IMR-90 (cell line): ENCODE data around the gene DHRS12. TPM values are rescaled to one million over a fixed set of nuclear protein-coding genes. Genes with fewer than 3 reads are reported as not detected.

Source experiments
- ATAC-seq: fragments of 200-7000 bp; cut with Tn5 transposase; 2 replicates; pipeline ENCODE4 v1.9.1; 2020; ENCODE audit warnings: low read depth, mild to moderate bottlenecking, moderate library complexity
- BruUV-seq: library from RNA; stranded (reverse); fragments of 400-500 nt; replicated peaks from 2 replicates; lab custom pipeline; 2021; lab: Mats Ljungman, UMichigan
- CTCF ChIA-PET: fragments of 300-600 bp; formaldehyde crosslinking; extraction: SDS; loops from one replicate; lab custom pipeline; 2021; ENCODE audit warnings: antibody characterized with exemption; lab: Yijun Ruan, JAX
- POLR2A ChIA-PET: fragments of 300-600 bp; sonication (Branson Sonifier 250); formaldehyde crosslinking; loops from one replicate; lab custom pipeline; 2022; ENCODE audit warnings: antibody characterized with exemption; ENCODE audit not compliant: unreplicated experiment; lab: Charles Lee
- DNase-seq: peaks from one replicate; pipeline ENCODE4 v3.0.0; 2013
- H2AFZ ChIP-seq: replicated peaks from 2 replicates; pipeline ENCODE3; 2013; ENCODE audit warnings: low read length, mild to moderate bottlenecking; ENCODE audit not compliant: poor library complexity
- H2AK5ac ChIP-seq: 2 replicates; pipeline ENCODE4 v1.6.1; 2013; ENCODE audit warnings: low read depth, low read length, inconsistent platforms
- H2AK9ac ChIP-seq: replicated peaks from 2 replicates; pipeline ENCODE3; 2013; ENCODE audit warnings: mild to moderate bottlenecking, low read depth, low read length, moderate library complexity; ENCODE audit not compliant: poor library complexity
- H2BK120ac ChIP-seq: 2 replicates; pipeline ENCODE4 v1.6.1; 2013; ENCODE audit warnings: low read depth, low read length, inconsistent platforms
- H2BK15ac ChIP-seq: 3 replicates; pipeline ENCODE4 v1.6.1; 2013; ENCODE audit warnings: low read depth, low read length, inconsistent platforms
- H2BK20ac ChIP-seq: 2 replicates; pipeline ENCODE4 v1.6.1; 2013; ENCODE audit warnings: low read depth, mild to moderate bottlenecking, inconsistent platforms, low read length, moderate library complexity
- H2BK5ac ChIP-seq: 2 replicates; pipeline ENCODE4 v1.6.1; 2013; ENCODE audit warnings: mild to moderate bottlenecking, low read depth, low read length, inconsistent platforms; ENCODE audit not compliant: poor library complexity, severe bottlenecking
- H3K14ac ChIP-seq: replicated peaks from 2 replicates; pipeline ENCODE4 v1.6.1; 2013; ENCODE audit warnings: low read depth, low read length, inconsistent platforms
- H3K18ac ChIP-seq: 2 replicates; pipeline ENCODE4 v1.6.1; 2013; ENCODE audit warnings: low read depth, low read length, control low read depth
- H3K23ac ChIP-seq: 2 replicates; pipeline ENCODE4 v1.6.1; 2013; ENCODE audit warnings: low read depth, low read length, inconsistent platforms
- H3K27ac ChIP-seq: 2 replicates; pipeline ENCODE4 v1.5.1; 2013; ENCODE audit warnings: mild to moderate bottlenecking, control low read depth, low read length; ENCODE audit not compliant: insufficient read depth
- H3K27me3 ChIP-seq: 2 replicates; pipeline ENCODE4 v1.6.1; 2013; ENCODE audit warnings: low read length; ENCODE audit not compliant: control insufficient read depth, insufficient read depth
- H3K36me3 ChIP-seq: 2 replicates; pipeline ENCODE4 v1.6.1; 2013; ENCODE audit warnings: low read length, mixed read lengths; ENCODE audit not compliant: control insufficient read depth, insufficient read depth
- H3K4ac ChIP-seq: 2 replicates; pipeline ENCODE4 v1.6.1; 2013; ENCODE audit warnings: low read depth, low read length, inconsistent platforms
- H3K4me1 ChIP-seq: 2 replicates; pipeline ENCODE4 v1.6.1; 2013; ENCODE audit warnings: low read length, mixed read lengths; ENCODE audit not compliant: control insufficient read depth, insufficient read depth
- H3K4me2 ChIP-seq: 2 replicates; pipeline ENCODE4 v1.6.1; 2013; ENCODE audit warnings: low read depth, mild to moderate bottlenecking, control low read depth, low read length, moderate library complexity
- H3K4me3 ChIP-seq: 2 replicates; pipeline ENCODE4 v1.5.1; 2013; ENCODE audit warnings: low read depth, mild to moderate bottlenecking, control low read depth, low read length, moderate library complexity; ENCODE audit not compliant: insufficient read depth
- H3K56ac ChIP-seq: 2 replicates; pipeline ENCODE4 v1.6.1; 2013; ENCODE audit warnings: low read length, inconsistent platforms; ENCODE audit not compliant: insufficient read depth; ENCODE audit errors: extremely low read depth
- H3K79me1 ChIP-seq, 2 experiments: 2 replicates each; pipeline ENCODE4 v1.6.1; 2013; ENCODE audit warnings: low read length in 2 of 2, inconsistent platforms in 1 of 2, low read depth in 1 of 2
- H3K9ac ChIP-seq: 2 replicates; pipeline ENCODE4 v1.6.1; 2013; ENCODE audit warnings: low read depth, low read length, control low read depth
- H3K9me1 ChIP-seq: 2 replicates; pipeline ENCODE4 v1.6.1; 2013; ENCODE audit warnings: low read length, inconsistent platforms; ENCODE audit not compliant: insufficient read depth
- H3K9me3 ChIP-seq: 2 replicates; pipeline ENCODE4 v1.6.1; 2013; ENCODE audit warnings: low read length; ENCODE audit not compliant: control insufficient read depth, insufficient read depth
- H4K20me1 ChIP-seq: 2 replicates; pipeline ENCODE4 v1.6.1; 2013; ENCODE audit warnings: low read length, inconsistent platforms; ENCODE audit not compliant: insufficient read depth
- H4K5ac ChIP-seq: 2 replicates; pipeline ENCODE4 v1.6.1; 2013; ENCODE audit warnings: mild to moderate bottlenecking, low read depth, low read length, control low read depth
- H4K8ac ChIP-seq, 2 experiments: 2 replicates each; pipeline ENCODE4 v1.6.1; 2013; ENCODE audit warnings: low read depth in 2 of 2, low read length in 2 of 2, control low read depth in 1 of 2, inconsistent platforms in 1 of 2
- H4K91ac ChIP-seq: 2 replicates; pipeline ENCODE4 v1.6.1; 2013; ENCODE audit warnings: low read depth, low read length, inconsistent platforms; ENCODE audit not compliant: insufficient read depth
- BHLHE40 ChIP-seq: fragments of 150-350 bp; IDR thresholded peaks from 2 replicates; pipeline ENCODE4 v1.6.1; 2016; ENCODE audit warnings: mild to moderate bottlenecking, low read depth, low read length
- CEBPB ChIP-seq: IDR thresholded peaks from 2 replicates; pipeline ENCODE4 v1.6.1; 2012; ENCODE audit warnings: low read depth, low read length, improper control_type of control experiment
- FOS ChIP-seq: fragments of 150-350 bp; IDR thresholded peaks from 2 replicates; pipeline ENCODE4 v1.6.1; 2016; ENCODE audit warnings: low read depth, low read length
- MAFK ChIP-seq: IDR thresholded peaks from 2 replicates; pipeline ENCODE4 v1.6.1; 2012; ENCODE audit warnings: low read depth, low read length, improper control_type of control experiment
- MAZ ChIP-seq: IDR thresholded peaks from 2 replicates; pipeline ENCODE4 v1.6.1; 2012; ENCODE audit warnings: low read depth, mild to moderate bottlenecking, low read length, improper control_type of control experiment, moderate library complexity, borderline replicate concordance
- RAD21 ChIP-seq: IDR thresholded peaks from 2 replicates; pipeline ENCODE4 v1.6.1; 2012; ENCODE audit warnings: low read length, improper control_type of control experiment
- RCOR1 ChIP-seq: IDR thresholded peaks from 2 replicates; pipeline ENCODE4 v1.6.1; 2012; ENCODE audit warnings: mild to moderate bottlenecking, low read length, improper control_type of control experiment; ENCODE audit not compliant: insufficient replicate concordance
- WGBS, 2 experiments: methylation state at CpG; one replicate each; pipeline versions ENCODE4 v1.1.5 to v1.1.7; 2013; ENCODE audit warnings: missing lambda C conversion rate in 2 of 2; ENCODE audit not compliant: insufficient read length in 1 of 2; ENCODE audit errors: extremely low coverage in 2 of 2; 5-methylcytosine and 5-hydroxymethylcytosine counted together
- dilution Hi-C: fragments of 300-500 bp; cut with HindIII; formaldehyde crosslinking; loops from one replicate; pipeline ENCODE4 v1.14.3; 2018; ENCODE audit warnings: low sequenced_read_pairs; ENCODE audit not compliant: unreplicated experiment
- in situ Hi-C: fragments of 300-500 bp; cut with MboI; formaldehyde crosslinking; loops from 3 replicates; pipeline ENCODE4 v1.14.3; 2019; ENCODE audit warnings: low sequenced_read_pairs, inconsistent platforms, mixed read lengths
- intact Hi-C: fragments of 100-400 bp; cut with micrococcal nuclease; formaldehyde crosslinking; loops from 2 replicates; pipeline ENCODE4 v1.10.0; 2022
- polyA plus RNA-seq, 3 experiments: library from polyadenylated mRNA; depleted of rRNA; stranded (reverse); fragments of >200 nt; gene quantifications; 2 replicates each; pipeline ENCODE4 v1.2.3, GENCODE V29; 2012; ENCODE audit warnings: low replicate concordance in 1 of 3
- total RNA-seq: library from RNA; depleted of rRNA; stranded (reverse); fragments of >200 nt; gene quantifications from 2 replicates; pipeline ENCODE4 v1.2.3, GENCODE V29; 2012
- TF ChIP-seq, protein P1 (sequence below): conservative IDR thresholded peaks from 2 replicates; pipeline ENCODE4 v1.5.1; 2012; ENCODE audit warnings: mild to moderate bottlenecking, low read depth, low read length, improper control_type of control experiment
- TF ChIP-seq, protein P2 (sequence below): fragments of 150-350 bp; IDR thresholded peaks from 2 replicates; pipeline ENCODE4 v1.6.1; 2017; ENCODE audit warnings: mild to moderate bottlenecking, antibody characterized with exemption, low read length, low read depth

The DHRS12 gene
- total and polyA plus RNA-seq, 2 of the 4 experiments (the other 2 are of a cell fraction): 1.3 to 1.6 TPM

DNA sequence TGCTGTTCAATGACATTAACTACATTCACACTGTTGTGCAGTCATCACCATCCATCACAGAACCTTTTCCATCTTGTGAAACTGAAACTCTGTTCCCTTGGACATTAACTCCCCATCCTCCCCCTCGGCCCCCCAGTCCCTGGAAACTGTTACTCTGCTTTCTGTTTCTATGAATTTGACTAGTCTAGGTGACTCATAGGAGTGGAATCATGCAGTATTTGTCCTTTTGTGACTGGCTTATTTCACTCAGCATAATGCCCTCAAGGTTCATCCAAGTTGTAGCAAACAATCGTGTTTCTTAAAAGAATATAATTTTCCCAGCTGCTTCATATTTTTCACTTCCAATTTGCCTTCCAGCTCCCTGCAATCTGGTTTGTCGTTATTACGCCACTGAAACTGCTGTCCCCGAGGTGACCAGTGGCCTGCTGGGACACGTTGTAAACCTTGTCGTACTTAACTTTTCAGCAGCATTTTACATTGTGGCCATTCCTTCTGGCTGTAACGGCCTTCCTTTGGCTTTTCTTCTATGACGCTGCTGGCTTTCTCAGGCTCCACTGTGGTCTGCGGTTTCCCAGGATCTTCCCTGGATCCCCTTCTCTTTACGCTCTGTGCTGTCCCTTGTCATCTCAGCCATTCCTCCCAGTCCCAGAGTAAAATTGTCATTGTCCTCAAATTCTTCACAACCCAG is 74.0 kb downstream of the DHRS12 start:
- DNase-seq (peak; percentile 90), ATAC-seq (peak; percentile 78)
- Histone ChIP-seq H3K23ac (peak overlapping the region; percentile 96), H2BK5ac (peak overlapping the region; percentile 89), H3K9me1 (peaks cover 40% of the 10 kb centered on the region), H2BK20ac (peak overlapping the region; percentile 89), H3K18ac (peak overlapping the region; percentile 89), H2AK9ac (peak overlapping the region; percentile 42), H3K27me3 (no peaks in the 10 kb centered on the region), H2AK5ac (peak overlapping the region; percentile 90), H2BK120ac (peak overlapping the region; percentile 94), H4K91ac (peak overlapping the region; percentile 75), H3K14ac (peak overlapping the region; percentile 79), H4K8ac (peak overlapping the region; percentile 19 to 81; a peak in 3 of 4 replicates), H3K56ac (peak overlapping the region; percentile 82), H3K4me2 (peak overlapping the region; percentile 87), H3K27ac (peak overlapping the region; percentile 88), H3K4ac (peak overlapping the region; percentile 94), H4K20me1 (0 out of 2 replicates have a peak, but pooled peaks cover 3% of the 10 kb centered on the region), H2BK15ac (peak overlapping the region; percentile 65; the same call in 2 of the 3 replicates), H2AFZ (peak overlapping the region; percentile 76), H3K4me1 (peaks cover 34% of the 10 kb centered on the region), H3K79me1 (peaks cover 35 to 63% of the 10 kb centered on the region in 2 experiments), H3K9ac (peak overlapping the region; percentile 67), H3K4me3 (peak overlapping the region; percentile 11; the same call in 1 of the 2 replicates), H3K9me3 (no peaks in the 10 kb centered on the region), H3K36me3 (no peaks in the 10 kb centered on the region), H4K5ac (peak overlapping the region; percentile 71)
- WGBS, 2 experiments: 30% methylated on average over 8 of the region's 11 CpGs; no CpG with 5 or more reads in 1 of the 2 experiments
- no TSS peak for BruUV-seq
- in situ Hi-C loops: loop anchor here (10.0 kb wide), 1 partner anchor 285 kb away; no protein-coding TSS in a partner anchor
- TF ChIP-seq, protein P1, sequence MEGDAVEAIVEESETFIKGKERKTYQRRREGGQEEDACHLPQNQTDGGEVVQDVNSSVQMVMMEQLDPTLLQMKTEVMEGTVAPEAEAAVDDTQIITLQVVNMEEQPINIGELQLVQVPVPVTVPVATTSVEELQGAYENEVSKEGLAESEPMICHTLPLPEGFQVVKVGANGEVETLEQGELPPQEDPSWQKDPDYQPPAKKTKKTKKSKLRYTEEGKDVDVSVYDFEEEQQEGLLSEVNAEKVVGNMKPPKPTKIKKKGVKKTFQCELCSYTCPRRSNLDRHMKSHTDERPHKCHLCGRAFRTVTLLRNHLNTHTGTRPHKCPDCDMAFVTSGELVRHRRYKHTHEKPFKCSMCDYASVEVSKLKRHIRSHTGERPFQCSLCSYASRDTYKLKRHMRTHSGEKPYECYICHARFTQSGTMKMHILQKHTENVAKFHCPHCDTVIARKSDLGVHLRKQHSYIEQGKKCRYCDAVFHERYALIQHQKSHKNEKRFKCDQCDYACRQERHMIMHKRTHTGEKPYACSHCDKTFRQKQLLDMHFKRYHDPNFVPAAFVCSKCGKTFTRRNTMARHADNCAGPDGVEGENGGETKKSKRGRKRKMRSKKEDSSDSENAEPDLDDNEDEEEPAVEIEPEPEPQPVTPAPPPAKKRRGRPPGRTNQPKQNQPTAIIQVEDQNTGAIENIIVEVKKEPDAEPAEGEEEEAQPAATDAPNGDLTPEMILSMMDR: no peak
- TF ChIP-seq RAD21 (peak; percentile 22), MAFK (0 out of 2 replicates have a peak, but pooled peaks have one; percentile 5), FOS (peak; percentile 89), BHLHE40 (no peak), MAZ (peak; percentile 77; the same call in 1 of the 2 replicates), CEBPB (0 out of 2 replicates have a peak, but pooled peaks have one; percentile 2), RCOR1 (no peak)
- TF ChIP-seq, protein P2, sequence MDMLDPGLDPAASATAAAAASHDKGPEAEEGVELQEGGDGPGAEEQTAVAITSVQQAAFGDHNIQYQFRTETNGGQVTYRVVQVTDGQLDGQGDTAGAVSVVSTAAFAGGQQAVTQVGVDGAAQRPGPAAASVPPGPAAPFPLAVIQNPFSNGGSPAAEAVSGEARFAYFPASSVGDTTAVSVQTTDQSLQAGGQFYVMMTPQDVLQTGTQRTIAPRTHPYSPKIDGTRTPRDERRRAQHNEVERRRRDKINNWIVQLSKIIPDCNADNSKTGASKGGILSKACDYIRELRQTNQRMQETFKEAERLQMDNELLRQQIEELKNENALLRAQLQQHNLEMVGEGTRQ: no peak
- ChIA-PET CTCF (no interaction called here), POLR2A (no interaction called here)
- intact Hi-C loops: loop anchor here (2.0 kb wide), 3 partner anchors 85 to 277 kb away; partner anchors contain the start of gene INTS6
- dilution Hi-C loops: no loop called here
